Kidney glomerular epithelial cell (primary cell): ENCODE results near the gene QRICH1.

Source experiments
- DNase-seq: peaks from one replicate; lab custom pipeline; 2025; lab: John Stamatoyannopoulos, UW

Gene QRICH1

GRCh38 chr3:49119439-49119838, 25.6 kb upstream of the QRICH1 start:
- no peak for DNase-seq

GRCh38 chr3:49119036-49119435, 25.2 kb upstream of the QRICH1 start:
- no peak for DNase-seq

- DNase-seq, result no peak
Measured at GRCh38 chr3:49112262-49112661, 18.4 kb upstream of the QRICH1 start.

GRCh38 chr3:49111347-49111746, 17.5 kb upstream of the QRICH1 start:
- no peak for DNase-seq

GRCh38 chr3:49110780-49111179, 16.9 kb upstream of the QRICH1 start:
- DNase-seq, result no peak

GRCh38 chr3:49108346-49108745, 14.5 kb upstream of the QRICH1 start:
- no peak for DNase-seq

- peak; percentile 88 for DNase-seq
Measured at GRCh38 chr3:49104427-49105291, 10.8 kb upstream of the QRICH1 start, which contains the start of gene QARS1. QARS1 (minus strand) TSS chr3:49104757; CDS start chr3:49104733, 24 bp downstream.

- DNase-seq, result no peak
Measured at GRCh38 chr3:49104052-49104426, 10.2 kb upstream of the QRICH1 start.

- no peak for DNase-seq
Measured at GRCh38 chr3:49100046-49100615, 6.3 kb upstream of the QRICH1 start.

- DNase-seq, result no peak
Measured at GRCh38 chr3:49098910-49099630, 5.2 kb upstream of the QRICH1 start.

GRCh38 chr3:49098429-49098828, 4.6 kb upstream of the QRICH1 start:
- DNase-seq, result no peak

- DNase-seq, result peak; percentile 53
Measured at GRCh38 chr3:49092938-49093852, 676 bp downstream of the QRICH1 start.

- DNase-seq, result no peak
Measured at GRCh38 chr3:49081429-49081828, 12.4 kb downstream of the QRICH1 start.

- DNase-seq, result no peak
Measured at GRCh38 chr3:49079270-49079669, 14.6 kb downstream of the QRICH1 start.

- no peak for DNase-seq
Measured at GRCh38 chr3:49076646-49077045, 17.2 kb downstream of the QRICH1 start.

- no peak for DNase-seq
Measured at GRCh38 chr3:49076116-49076515, 17.8 kb downstream of the QRICH1 start.

- no peak for DNase-seq
Measured at GRCh38 chr3:49058011-49058410, 35.9 kb downstream of the QRICH1 start.

- DNase-seq, result no peak
Measured at GRCh38 chr3:49057268-49057667, 36.6 kb downstream of the QRICH1 start.

- DNase-seq, result no peak
Measured at GRCh38 chr3:49054344-49054862, 39.5 kb downstream of the QRICH1 start.

- DNase-seq, result no peak
Measured at GRCh38 chr3:49053543-49053942, 40.3 kb downstream of the QRICH1 start.

- no peak for DNase-seq
Measured at GRCh38 chr3:49035281-49035680, 58.6 kb downstream of the QRICH1 start.

- DNase-seq, result no peak
Measured at GRCh38 chr3:49034650-49035049, 59.2 kb downstream of the QRICH1 start.
